ENCODE measurements around the gene KPNA4. TPM values are rescaled to one million over a fixed set of nuclear protein-coding genes. Genes with fewer than 3 reads are reported as not detected.

Gene KPNA4
- total RNA-seq, 1 experiment from 2014 or later = 76.7 TPM

DNA sequence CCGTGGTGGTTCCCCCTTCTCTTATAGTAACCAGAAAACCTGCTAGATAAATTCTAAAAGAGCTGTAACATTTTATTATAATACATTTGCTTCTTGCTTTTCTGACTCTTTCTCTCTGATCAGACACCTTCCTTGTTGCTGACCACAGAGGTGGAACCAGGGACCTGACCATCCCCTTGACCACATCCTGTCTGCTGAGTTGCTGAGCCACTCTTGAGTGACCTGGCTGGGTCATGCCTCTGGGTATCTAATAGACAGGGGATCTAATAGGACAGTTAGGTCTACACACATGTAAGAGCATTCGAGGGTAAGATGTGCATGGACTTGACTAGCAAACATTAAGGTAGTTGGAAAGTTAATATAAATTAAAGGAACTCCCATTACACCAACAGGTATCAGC is 93.0 kb downstream of the KPNA4 start:
- Histone ChIP-seq H2BK15ac (ENCODE audit: low read depth, low read length) (no peak overlapping the region), H2AK5ac (ENCODE audit: insufficient read length, low read length) (no peak overlapping the region), H3K27me3 (ENCODE audit: insufficient read depth, low read length) (no peaks in the 10 kb centered on the region), H2BK20ac (ENCODE audit: low read depth, low read length, poor library complexity, severe bottlenecking) (no peak overlapping the region), H2BK5ac (ENCODE audit: insufficient read length, low read length) (no peak overlapping the region), H4K8ac (replicated peaks; ENCODE audit: insufficient read length, low read depth, low read length) (no peak overlapping the region), H3K27ac (ENCODE audit: insufficient read length, low read depth, low read length) (no peak overlapping the region), H3K4me1 (ENCODE audit: insufficient read depth, low read length) (no peaks in the 10 kb centered on the region), H3T11ph (ENCODE audit: low read length) (no peak overlapping the region), H2AFZ (ENCODE audit: low read length) (no peak overlapping the region), H4K5ac (ENCODE audit: insufficient read length, low read depth, low read length) (no peak overlapping the region), H3K4ac (ENCODE audit: low read depth, low read length) (no peak overlapping the region), H3K14ac (ENCODE audit: insufficient read depth, low read length) (no peak overlapping the region), H3K9me3 (ENCODE audit: control insufficient read depth, low read depth, low read length) (peaks cover 7% of the 10 kb centered on the region), H2BK120ac (ENCODE audit: low read depth, low read length, poor library complexity, severe bottlenecking) (no peak overlapping the region), H3K56ac (ENCODE audit: insufficient read length, low read depth, low read length) (no peak overlapping the region), H3K4me2 (ENCODE audit: insufficient read depth, insufficient read length, low read length) (no peak overlapping the region), H3K23me2 (ENCODE audit: insufficient read length, low read depth, low read length, poor library complexity, severe bottlenecking) (no peaks in the 10 kb centered on the region), H3K79me1 (ENCODE audit: insufficient read depth, low read depth, low read length, poor library complexity, severe bottlenecking) (no peaks in the 10 kb centered on the region), H2BK12ac (ENCODE audit: insufficient read length, low read depth, low read length) (no peak overlapping the region), H4K20me1 (ENCODE audit: control insufficient read depth, insufficient read depth, insufficient read length) (no peaks in the 10 kb centered on the region), H3K9ac (ENCODE audit: extremely low read depth, insufficient read length, low read length) (no peak overlapping the region), H3K23ac (ENCODE audit: insufficient read length, low read depth, low read length) (no peak overlapping the region), H3K79me2 (ENCODE audit: insufficient read depth, low read length) (no peaks in the 10 kb centered on the region), H4K91ac (ENCODE audit: insufficient read length, low read depth, low read length) (no peak overlapping the region), H3K18ac (ENCODE audit: insufficient read length, low read depth, low read length) (no peak overlapping the region)
- no peak overlapping the region for H3K4me3 Mint-ChIP-seq
- peaks cover 7 to 17% (median 14%) of the 10 kb centered on the region in 3 experiments for H3K36me3 Mint-ChIP-seq (ENCODE audit: insufficient read depth in 1 of 3, low read depth in 3 of 3)
- H3K9me3 Mint-ChIP-seq = peaks cover 16 to 24% of the 10 kb centered on the region in 2 experiments
- TF ChIP-seq, protein P1, sequence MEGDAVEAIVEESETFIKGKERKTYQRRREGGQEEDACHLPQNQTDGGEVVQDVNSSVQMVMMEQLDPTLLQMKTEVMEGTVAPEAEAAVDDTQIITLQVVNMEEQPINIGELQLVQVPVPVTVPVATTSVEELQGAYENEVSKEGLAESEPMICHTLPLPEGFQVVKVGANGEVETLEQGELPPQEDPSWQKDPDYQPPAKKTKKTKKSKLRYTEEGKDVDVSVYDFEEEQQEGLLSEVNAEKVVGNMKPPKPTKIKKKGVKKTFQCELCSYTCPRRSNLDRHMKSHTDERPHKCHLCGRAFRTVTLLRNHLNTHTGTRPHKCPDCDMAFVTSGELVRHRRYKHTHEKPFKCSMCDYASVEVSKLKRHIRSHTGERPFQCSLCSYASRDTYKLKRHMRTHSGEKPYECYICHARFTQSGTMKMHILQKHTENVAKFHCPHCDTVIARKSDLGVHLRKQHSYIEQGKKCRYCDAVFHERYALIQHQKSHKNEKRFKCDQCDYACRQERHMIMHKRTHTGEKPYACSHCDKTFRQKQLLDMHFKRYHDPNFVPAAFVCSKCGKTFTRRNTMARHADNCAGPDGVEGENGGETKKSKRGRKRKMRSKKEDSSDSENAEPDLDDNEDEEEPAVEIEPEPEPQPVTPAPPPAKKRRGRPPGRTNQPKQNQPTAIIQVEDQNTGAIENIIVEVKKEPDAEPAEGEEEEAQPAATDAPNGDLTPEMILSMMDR (conservative IDR thresholded peaks at IDR 0.05) = no peak
- peaks cover 12% of the 10 kb centered on the region for H3K27me3 Mint-ChIP-seq (ENCODE audit: low read depth)
- DNase-seq = no peak
- WGBS (ENCODE audit: extremely low coverage, insufficient read length, low lambda C conversion rate) = no CpG with 5 or more reads among the region's 2 CpGs
- no peaks in the 10 kb centered on the region for H3K4me1 Mint-ChIP-seq
- no peak overlapping the region for H3K27ac Mint-ChIP-seq
